ENCODE measurements around the gene GBP2. TPM values are rescaled to one million over a fixed set of nuclear protein-coding genes. Genes with fewer than 3 reads are reported as not detected.
A peak's percentile ranks its signal among the peaks of the same experiment; 100 is the strongest.

The GBP2 gene
- total RNA-seq, 2 donors from 2014 or later, result not detected

GRCh38 chr1:89151047-89151446 is 25.1 kb upstream of the GBP2 start:
- Histone ChIP-seq H3K27ac (ENCODE audit: low read depth, low read length) (no peak overlapping the region), H3K9me3 (ENCODE audit: control insufficient read depth, low read length) (no peaks in the 10 kb centered on the region), H3K4me1 (ENCODE audit: control insufficient read depth, insufficient read depth, low read length) (no peaks in the 10 kb centered on the region), H3K36me3 (ENCODE audit: control insufficient read depth, insufficient read depth, low read length) (no peaks in the 10 kb centered on the region), H3K27me3 (ENCODE audit: control insufficient read depth, insufficient read depth, low read length, poor library complexity, severe bottlenecking) (no peaks in the 10 kb centered on the region), H3K4me3 (ENCODE audit: low read length) (no peak overlapping the region), H3K9ac (ENCODE audit: extremely low read depth, low read length, poor library complexity, severe bottlenecking) (no peak overlapping the region)
- Mint-ChIP-seq H3K9me3 (peaks cover 9% of the 10 kb centered on the region), H3K4me3 (no peak overlapping the region), H3K27me3 (ENCODE audit: insufficient read depth) (no peaks in the 10 kb centered on the region), H3K27ac (no peak overlapping the region), H3K4me1 (peaks cover under 1% of the 10 kb centered on the region), H3K36me3 (ENCODE audit: low read depth) (no peaks in the 10 kb centered on the region)
- WGBS, 2 experiments (ENCODE audit: insufficient coverage in 1 of 2, insufficient read length in 1 of 2), result 100% methylated on average over 1 of the region's 1 CpG; no CpG with 5 or more reads in 1 of the 2 experiments
- no peak for TF ChIP-seq CTCF (conservative IDR thresholded peaks at IDR 0.05)
- no peak for DNase-seq

GRCh38 chr1:89149976-89150375 is 24.1 kb upstream of the GBP2 start:
- Histone ChIP-seq H3K9me3 (ENCODE audit: control insufficient read depth, low read length) (no peaks in the 10 kb centered on the region), H3K27ac (ENCODE audit: low read depth, low read length) (no peak overlapping the region), H3K4me3 (ENCODE audit: low read length) (no peak overlapping the region), H3K27me3 (ENCODE audit: control insufficient read depth, insufficient read depth, low read length, poor library complexity, severe bottlenecking) (no peaks in the 10 kb centered on the region), H3K36me3 (ENCODE audit: control insufficient read depth, insufficient read depth, low read length) (no peaks in the 10 kb centered on the region), H3K4me1 (ENCODE audit: control insufficient read depth, insufficient read depth, low read length) (no peaks in the 10 kb centered on the region), H3K9ac (ENCODE audit: extremely low read depth, low read length, poor library complexity, severe bottlenecking) (no peak overlapping the region)
- Mint-ChIP-seq H3K27me3 (ENCODE audit: insufficient read depth) (no peaks in the 10 kb centered on the region), H3K4me3 (no peak overlapping the region), H3K9me3 (no peaks in the 10 kb centered on the region), H3K36me3 (ENCODE audit: low read depth) (no peaks in the 10 kb centered on the region), H3K4me1 (no peaks in the 10 kb centered on the region), H3K27ac (no peak overlapping the region)
- DNase-seq, result no peak
- no peak for TF ChIP-seq CTCF (conservative IDR thresholded peaks at IDR 0.05)
- 95 to 100% methylated on average over 2 to 3 of the region's 3 CpGs for WGBS, 2 experiments (ENCODE audit: insufficient coverage in 1 of 2, insufficient read length in 1 of 2)

GRCh38 chr1:89149229-89149628 is 23.3 kb upstream of the GBP2 start:
- H3K36me3 ChIP-seq (ENCODE audit: control insufficient read depth, insufficient read depth, low read length), result no peaks in the 10 kb centered on the region
- no peaks in the 10 kb centered on the region for H3K27me3 Mint-ChIP-seq (ENCODE audit: insufficient read depth)
- H3K27ac ChIP-seq (ENCODE audit: low read depth, low read length), result no peak overlapping the region
- no peaks in the 10 kb centered on the region for H3K4me1 ChIP-seq (ENCODE audit: control insufficient read depth, insufficient read depth, low read length)
- peak; percentile 71 for DNase-seq
- no peaks in the 10 kb centered on the region for H3K9me3 Mint-ChIP-seq
- no peak overlapping the region for H3K9ac ChIP-seq (ENCODE audit: extremely low read depth, low read length, poor library complexity, severe bottlenecking)
- H3K36me3 Mint-ChIP-seq (ENCODE audit: low read depth), result no peaks in the 10 kb centered on the region
- no peaks in the 10 kb centered on the region for H3K9me3 ChIP-seq (ENCODE audit: control insufficient read depth, low read length)
- H3K4me1 Mint-ChIP-seq, result no peaks in the 10 kb centered on the region
- H3K27ac Mint-ChIP-seq, result no peak overlapping the region
- no peak overlapping the region for H3K4me3 Mint-ChIP-seq
- H3K27me3 ChIP-seq (ENCODE audit: control insufficient read depth, insufficient read depth, low read length, poor library complexity, severe bottlenecking), result no peaks in the 10 kb centered on the region
- H3K4me3 ChIP-seq (ENCODE audit: low read length), result no peak overlapping the region
- 72 to 80% methylated on average over 1 to 3 of the region's 3 CpGs for WGBS, 2 experiments (ENCODE audit: insufficient coverage in 1 of 2, insufficient read length in 1 of 2)
- TF ChIP-seq CTCF (conservative IDR thresholded peaks at IDR 0.05), result peak; percentile 61

All from endodermal cell (in vitro differentiated cells).